Fibroblast of lung (primary cell): ENCODE measurements around the gene CMTR2. TPM values are rescaled to one million over a fixed set of nuclear protein-coding genes. Genes with fewer than 3 reads are reported as not detected.

ENCODE experiments used
- DNase-seq, 2 donors: peaks; one replicate each; pipeline versions ENCODE4 v3.0.0 to v3.0.0-alpha.2; 2010; ENCODE audit warnings: low read depth in 2 of 2
- H2AFZ ChIP-seq: 2 replicates; pipeline ENCODE4 v1.5.1; 2012; ENCODE audit warnings: low read length, control low read depth, inconsistent platforms
- H3K27ac ChIP-seq: 2 replicates; pipeline ENCODE4 v1.5.1; 2011; ENCODE audit warnings: low read length, control low read depth; ENCODE audit not compliant: insufficient read depth
- H3K27me3 ChIP-seq: 2 replicates; pipeline ENCODE4 v1.5.1; 2011; ENCODE audit warnings: mild to moderate bottlenecking, low read length; ENCODE audit not compliant: control insufficient read depth, insufficient read depth
- H3K36me3 ChIP-seq: 2 replicates; pipeline ENCODE4 v1.5.1; 2011; ENCODE audit warnings: low read length; ENCODE audit not compliant: control insufficient read depth, insufficient read depth
- H3K4me1 ChIP-seq: 2 replicates; pipeline ENCODE4 v1.5.1; 2011; ENCODE audit warnings: low read length; ENCODE audit not compliant: control insufficient read depth, insufficient read depth; ENCODE audit errors: extremely low read depth
- H3K4me2 ChIP-seq: 2 replicates; pipeline ENCODE4 v1.5.1; 2011; ENCODE audit warnings: low read length, control low read depth; ENCODE audit not compliant: insufficient read depth; ENCODE audit errors: extremely low read depth
- H3K4me3 ChIP-seq, 4 experiments: fragments of 200-600 bp in 1 of 4; sonication (generic) in 1 of 4; replicated peaks in 1 of 4; 2 replicates each; pipeline ENCODE4 v1.5.1; 2011 to 2016; ENCODE audit warnings: low read length in 4 of 4, low read depth in 3 of 4, mild to moderate bottlenecking in 3 of 4, control low read depth in 2 of 4, inconsistent platforms in 1 of 4, mixed read lengths in 1 of 4; ENCODE audit not compliant: insufficient read depth in 1 of 4; ENCODE audit errors: control extremely low read depth in 1 of 4
- H3K79me2 ChIP-seq: 2 replicates; pipeline ENCODE4 v1.5.1; 2012; ENCODE audit warnings: mild to moderate bottlenecking, low read length, inconsistent platforms; ENCODE audit not compliant: control insufficient read depth, insufficient read depth
- H3K9ac ChIP-seq: 2 replicates; pipeline ENCODE4 v1.5.1; 2011; ENCODE audit warnings: mild to moderate bottlenecking, low read length, control low read depth; ENCODE audit not compliant: insufficient read depth
- H3K9me3 ChIP-seq: 2 replicates; pipeline ENCODE4 v1.5.1; 2012; ENCODE audit warnings: low read depth, low read length; ENCODE audit not compliant: control insufficient read depth, insufficient read depth
- H4K20me1 ChIP-seq: 2 replicates; pipeline ENCODE4 v1.5.1; 2011; ENCODE audit warnings: low read length; ENCODE audit not compliant: control insufficient read depth, insufficient read depth; ENCODE audit errors: extremely low read depth
- EZH2 ChIP-seq: IDR thresholded peaks from 2 replicates; pipeline ENCODE4 v1.5.1; 2012; ENCODE audit warnings: low read length, control low read depth, mild to moderate bottlenecking; ENCODE audit errors: missing control alignments
- polyA plus RNA-seq, 2 donors: library from polyadenylated mRNA; depleted of rRNA in 1 of 2; stranded (reverse) in 1 of 2; unstranded in 1 of 2; fragments of >200 nt; gene quantifications; 2 replicates each; pipeline ENCODE4 v1.2.1, GENCODE V29; 2011 to 2012; ENCODE audit warnings: missing spikeins in 1 of 2
- total RNA-seq: library from RNA; depleted of rRNA; stranded (reverse); fragments of >200 nt; gene quantifications from 2 replicates; pipeline ENCODE4 v1.2.1, GENCODE V29; 2014
- TF ChIP-seq, protein P1 (sequence below), 2 donors: IDR thresholded peaks in 1 of 2; conservative IDR thresholded peaks in 1 of 2; 1 replicate in 1 of 2; 2 replicates in 1 of 2; pipeline ENCODE4 v1.5.1; 2011 to 2012; ENCODE audit warnings: low read length in 2 of 2, control low read depth in 1 of 2, inconsistent platforms in 1 of 2, low read depth in 1 of 2, mild to moderate bottlenecking in 1 of 2

Gene CMTR2
- total and polyA plus RNA-seq, 2 donors (not counting 1 experiment from before 2014, with no cell fraction given) = 22.1 to 29.2 TPM

- Histone ChIP-seq H4K20me1 (no peaks in the 10 kb centered on the region), H3K9ac (no peak overlapping the region), H3K4me2 (no peak overlapping the region), H3K4me3 (no peak overlapping the region), H3K9me3 (no peaks in the 10 kb centered on the region), H3K27me3 (no peaks in the 10 kb centered on the region), H3K79me2 (no peaks in the 10 kb centered on the region), H3K36me3 (no peaks in the 10 kb centered on the region), H3K27ac (no peak overlapping the region), H2AFZ (no peak overlapping the region), H3K4me1 (no peaks in the 10 kb centered on the region)
- TF ChIP-seq EZH2 = no peak
- TF ChIP-seq, protein P1, sequence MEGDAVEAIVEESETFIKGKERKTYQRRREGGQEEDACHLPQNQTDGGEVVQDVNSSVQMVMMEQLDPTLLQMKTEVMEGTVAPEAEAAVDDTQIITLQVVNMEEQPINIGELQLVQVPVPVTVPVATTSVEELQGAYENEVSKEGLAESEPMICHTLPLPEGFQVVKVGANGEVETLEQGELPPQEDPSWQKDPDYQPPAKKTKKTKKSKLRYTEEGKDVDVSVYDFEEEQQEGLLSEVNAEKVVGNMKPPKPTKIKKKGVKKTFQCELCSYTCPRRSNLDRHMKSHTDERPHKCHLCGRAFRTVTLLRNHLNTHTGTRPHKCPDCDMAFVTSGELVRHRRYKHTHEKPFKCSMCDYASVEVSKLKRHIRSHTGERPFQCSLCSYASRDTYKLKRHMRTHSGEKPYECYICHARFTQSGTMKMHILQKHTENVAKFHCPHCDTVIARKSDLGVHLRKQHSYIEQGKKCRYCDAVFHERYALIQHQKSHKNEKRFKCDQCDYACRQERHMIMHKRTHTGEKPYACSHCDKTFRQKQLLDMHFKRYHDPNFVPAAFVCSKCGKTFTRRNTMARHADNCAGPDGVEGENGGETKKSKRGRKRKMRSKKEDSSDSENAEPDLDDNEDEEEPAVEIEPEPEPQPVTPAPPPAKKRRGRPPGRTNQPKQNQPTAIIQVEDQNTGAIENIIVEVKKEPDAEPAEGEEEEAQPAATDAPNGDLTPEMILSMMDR (conservative IDR thresholded peaks at IDR 0.05 in 1 of 2, IDR thresholded peaks at IDR 0.05 in 1 of 2; ENCODE audit: low read depth in 1 of 2, low read length in 2 of 2) = no peak
- DNase-seq = no peak
Measured at GRCh38 chr16:71338193-71338592, 49.0 kb upstream of the CMTR2 start.

DNA sequence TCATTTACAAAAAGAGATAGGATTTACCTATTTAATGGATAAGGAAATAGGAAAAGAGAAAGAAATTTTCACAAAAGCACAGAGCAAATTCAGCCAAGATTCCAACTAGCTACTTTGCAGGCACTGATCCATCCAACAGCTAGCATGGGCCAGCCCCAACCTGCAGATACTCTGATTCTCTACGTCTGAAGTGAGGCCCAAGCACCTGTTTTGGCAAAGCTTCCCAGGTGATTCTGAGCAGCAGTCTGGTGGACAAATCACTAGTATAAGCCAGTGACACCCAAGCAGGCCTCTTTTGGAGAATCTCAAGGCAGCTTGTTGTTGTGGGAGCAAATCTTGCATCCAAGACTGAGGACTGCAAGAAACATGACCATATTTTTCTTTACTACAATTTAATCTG is 48.4 kb upstream of the CMTR2 start:
- Histone ChIP-seq H3K4me1 (no peaks in the 10 kb centered on the region), H3K9ac (no peak overlapping the region)
- TF ChIP-seq, protein P1 (conservative IDR thresholded peaks at IDR 0.05 in 1 of 2, IDR thresholded peaks at IDR 0.05 in 1 of 2; ENCODE audit: low read depth in 1 of 2, low read length in 2 of 2) = no peak
- TF ChIP-seq EZH2 = no peak

GRCh38 chr16:71328151-71328550 is 38.9 kb upstream of the CMTR2 start:
- no peaks in the 10 kb centered on the region for H4K20me1 ChIP-seq
- no peak overlapping the region for H3K9ac ChIP-seq
- H3K27me3 ChIP-seq = no peaks in the 10 kb centered on the region

More for the DNA sequence above, 48.4 kb upstream of the CMTR2 start:
- H3K27ac ChIP-seq = no peak overlapping the region
- H3K27me3 ChIP-seq = no peaks in the 10 kb centered on the region
- no peak overlapping the region for H3K4me2 ChIP-seq
- H4K20me1 ChIP-seq = no peaks in the 10 kb centered on the region
- DNase-seq = no peak
- H2AFZ ChIP-seq = no peak overlapping the region
- H3K9me3 ChIP-seq = no peaks in the 10 kb centered on the region
- H3K4me3 ChIP-seq = no peak overlapping the region
- no peaks in the 10 kb centered on the region for H3K36me3 ChIP-seq
- no peaks in the 10 kb centered on the region for H3K79me2 ChIP-seq

More at GRCh38 chr16:71328151-71328550, 38.9 kb upstream of the CMTR2 start:
- Histone ChIP-seq H2AFZ (no peak overlapping the region), H3K4me2 (no peak overlapping the region), H3K9me3 (no peaks in the 10 kb centered on the region), H3K27ac (no peak overlapping the region), H3K36me3 (no peaks in the 10 kb centered on the region), H3K4me3 (no peak overlapping the region), H3K4me1 (no peaks in the 10 kb centered on the region), H3K79me2 (no peaks in the 10 kb centered on the region)
- TF ChIP-seq, protein P1 (conservative IDR thresholded peaks at IDR 0.05 in 1 of 2, IDR thresholded peaks at IDR 0.05 in 1 of 2; ENCODE audit: low read depth in 1 of 2, low read length in 2 of 2) = no peak
- no peak for TF ChIP-seq EZH2
- no peak for DNase-seq
